ENCODE results near the gene ACTC1.
"Not testable (repeated sequence)": the region's sequence is repeated elsewhere in the genome, so short reads cannot be mapped to it uniquely, and the experiment has no call there.

Gene ACTC1

GRCh38 chr15:34795267-34796081 is at the start of gene ACTC1:
TSS of gene ACTC1 (minus strand) at chr15:34795549. CDS start at chr15:34794808, 741 bp downstream.
- ATAC-seq (peak; percentile 20), DNase-seq (no peak)
- Mint-ChIP-seq H3K9me3 (no peaks in the 10 kb centered on the region), H3K4me1 (peaks cover 13% of the 10 kb centered on the region), H3K27me3 (peaks cover 86% of the 10 kb centered on the region), H3K4me3 (no peak within 1 kb of the TSS), H3K27ac (no peak within 1 kb of the TSS)

GRCh38 chr15:34841262-34841725 is 45.9 kb upstream of the ACTC1 start:
- DNase-seq (no peak), ATAC-seq (no peak)
- no peak overlapping the region for H3K27ac Mint-ChIP-seq
- H3K4me3 Mint-ChIP-seq: no peak overlapping the region
- H3K9me3 Mint-ChIP-seq: no peaks in the 10 kb centered on the region
- no peaks in the 10 kb centered on the region for H3K27me3 Mint-ChIP-seq
- no peaks in the 10 kb centered on the region for H3K4me1 Mint-ChIP-seq

- DNase-seq (no peak), ATAC-seq (no peak)
- Mint-ChIP-seq H3K27ac (no peak overlapping the region), H3K4me3 (no peak overlapping the region), H3K4me1 (no peaks in the 10 kb centered on the region), H3K27me3 (peaks cover 14% of the 10 kb centered on the region), H3K9me3 (no peaks in the 10 kb centered on the region)
These were observed 42.9 kb upstream of the ACTC1 start for GRCh38 chr15:34838282-34838681.

- Mint-ChIP-seq H3K27ac (no peak overlapping the region), H3K4me1 (no peaks in the 10 kb centered on the region), H3K9me3 (no peaks in the 10 kb centered on the region), H3K4me3 (no peak overlapping the region), H3K27me3 (peaks cover 14% of the 10 kb centered on the region)
- no peak for ATAC-seq
- no peak for DNase-seq
These were observed 42.1 kb upstream of the ACTC1 start for GRCh38 chr15:34837246-34838016.

- no peak for ATAC-seq
- Mint-ChIP-seq H3K4me1 (peaks cover 8% of the 10 kb centered on the region), H3K9me3 (no peaks in the 10 kb centered on the region), H3K27ac (no peak overlapping the region), H3K4me3 (no peak overlapping the region), H3K27me3 (peaks cover 33% of the 10 kb centered on the region)
- DNase-seq: no peak
These were observed 33.0 kb upstream of the ACTC1 start for GRCh38 chr15:34828145-34828911.

- no peaks in the 10 kb centered on the region for H3K9me3 Mint-ChIP-seq
- peaks cover 8% of the 10 kb centered on the region for H3K4me1 Mint-ChIP-seq
- ATAC-seq (no peak), DNase-seq (no peak)
- no peak overlapping the region for H3K4me3 Mint-ChIP-seq
- no peak overlapping the region for H3K27ac Mint-ChIP-seq
- H3K27me3 Mint-ChIP-seq: peaks cover 51% of the 10 kb centered on the region
These were observed 26.5 kb upstream of the ACTC1 start for GRCh38 chr15:34821831-34822230.

GRCh38 chr15:34820110-34820509 is 24.8 kb upstream of the ACTC1 start:
- H3K9me3 Mint-ChIP-seq: no peaks in the 10 kb centered on the region
- peaks cover 44% of the 10 kb centered on the region for H3K27me3 Mint-ChIP-seq
- H3K4me1 Mint-ChIP-seq: no peaks in the 10 kb centered on the region
- no peak overlapping the region for H3K4me3 Mint-ChIP-seq
- DNase-seq (no peak), ATAC-seq (no peak)
- H3K27ac Mint-ChIP-seq: no peak overlapping the region

- H3K27ac Mint-ChIP-seq: no peak overlapping the region
- no peak overlapping the region for H3K4me3 Mint-ChIP-seq
- no peak for DNase-seq
- ATAC-seq: no peak
- H3K27me3 Mint-ChIP-seq: peaks cover 46% of the 10 kb centered on the region
- no peaks in the 10 kb centered on the region for H3K4me1 Mint-ChIP-seq
- no peaks in the 10 kb centered on the region for H3K9me3 Mint-ChIP-seq
These were observed 23.2 kb upstream of the ACTC1 start for GRCh38 chr15:34818526-34818925.

GRCh38 chr15:34815836-34816235 is 20.5 kb upstream of the ACTC1 start:
- Mint-ChIP-seq H3K4me3 (no peak overlapping the region), H3K4me1 (no peaks in the 10 kb centered on the region), H3K27me3 (peaks cover 50% of the 10 kb centered on the region), H3K9me3 (no peaks in the 10 kb centered on the region), H3K27ac (no peak overlapping the region)
- DNase-seq (no peak), ATAC-seq (no peak)

- H3K4me1 Mint-ChIP-seq: no peaks in the 10 kb centered on the region
- ATAC-seq (no peak), DNase-seq (no peak)
- H3K9me3 Mint-ChIP-seq: no peaks in the 10 kb centered on the region
- peaks cover 55% of the 10 kb centered on the region for H3K27me3 Mint-ChIP-seq
- H3K27ac Mint-ChIP-seq: no peak overlapping the region
- no peak overlapping the region for H3K4me3 Mint-ChIP-seq
These were observed 18.3 kb upstream of the ACTC1 start for GRCh38 chr15:34813446-34814190.

GRCh38 chr15:34812868-34813365 is 17.6 kb upstream of the ACTC1 start:
- ATAC-seq, H3K4me3 Mint-ChIP-seq: not testable (repeated sequence)
- peaks cover 57% of the 10 kb centered on the region for H3K27me3 Mint-ChIP-seq

GRCh38 chr15:34812369-34812768 is 17.0 kb upstream of the ACTC1 start:
- Mint-ChIP-seq H3K4me3 (no peak overlapping the region), H3K27me3 (peaks cover 57% of the 10 kb centered on the region), H3K27ac (no peak overlapping the region), H3K4me1 (no peaks in the 10 kb centered on the region), H3K9me3 (no peaks in the 10 kb centered on the region)
- DNase-seq (no peak), ATAC-seq (no peak)

More at GRCh38 chr15:34812868-34813365, 17.6 kb upstream of the ACTC1 start:
- H3K27ac Mint-ChIP-seq, DNase-seq, H3K9me3 Mint-ChIP-seq, H3K4me1 Mint-ChIP-seq: not testable (repeated sequence)

GRCh38 chr15:34810443-34811129 is 15.2 kb upstream of the ACTC1 start:
- Mint-ChIP-seq H3K4me3 (no peak overlapping the region), H3K27me3 (peaks cover 64% of the 10 kb centered on the region), H3K27ac (peak overlapping the region in 1 of 2 donors; percentile 27), H3K9me3 (peaks cover 0 to 8% of the 10 kb centered on the region in 2 donors), H3K4me1 (no peaks in the 10 kb centered on the region)
- DNase-seq: no peak
- no peak for ATAC-seq

GRCh38 chr15:34809186-34809585 is 13.8 kb upstream of the ACTC1 start:
- H3K4me3 Mint-ChIP-seq: no peak overlapping the region
- ATAC-seq (no peak), DNase-seq (no peak)
- H3K27ac Mint-ChIP-seq: no peak overlapping the region
- peaks cover 0 to 8% of the 10 kb centered on the region in 2 donors for H3K9me3 Mint-ChIP-seq
- H3K27me3 Mint-ChIP-seq: peaks cover 54% of the 10 kb centered on the region
- no peaks in the 10 kb centered on the region for H3K4me1 Mint-ChIP-seq
